GM18951 (cell line): ENCODE results near the gene SPRR2F.
"Not testable (repeated sequence)": the region's sequence is repeated elsewhere in the genome, so short reads cannot be mapped to it uniquely, and the experiment has no call there.

Experiments used
- POLR2A ChIP-seq: IDR thresholded peaks from 4 replicates; pipeline ENCODE4 v1.6.1; 2011; ENCODE audit warnings: mild to moderate bottlenecking; ENCODE audit not compliant: insufficient read length, insufficient read depth; ENCODE audit errors: extremely low read depth
- in situ Hi-C: fragments of 300-500 bp; cut with MboI; formaldehyde crosslinking; loops from one replicate; pipeline ENCODE4 v1.12.0; 2022; ENCODE audit warnings: low sequenced_read_pairs, mixed read lengths, inconsistent platforms; ENCODE audit not compliant: unreplicated experiment

The SPRR2F gene, protein sequence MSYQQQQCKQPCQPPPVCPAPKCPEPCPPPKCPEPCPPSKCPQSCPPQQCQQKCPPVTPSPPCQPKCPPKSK

DNA sequence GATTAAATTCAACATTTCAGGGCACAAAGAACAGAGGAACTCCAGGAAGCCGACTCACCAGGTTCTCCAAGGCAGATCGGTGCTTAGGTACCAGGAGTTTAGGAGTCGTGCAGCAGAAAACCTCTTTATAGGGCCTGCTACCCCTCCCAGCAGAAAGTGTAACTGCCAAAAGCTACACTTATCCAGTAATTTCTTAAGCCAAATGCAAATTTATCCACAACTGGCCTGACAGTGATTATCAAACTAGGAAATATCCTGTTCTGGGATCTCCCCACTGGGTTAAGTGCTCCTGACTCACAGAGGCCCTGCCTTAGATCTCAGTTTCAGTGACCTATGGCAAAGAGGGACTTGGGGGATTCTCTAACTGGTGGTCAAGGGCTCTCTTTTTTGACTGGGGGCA is at the start of gene SPRR2F:
Gene SPRR2F (minus strand): TSS at position 101 of the 400 bp plus-strand sequence. CDS start 783 bp downstream, outside the sequence.
- in situ Hi-C loops = no loop called here
- no peak for TF ChIP-seq POLR2A

DNA sequence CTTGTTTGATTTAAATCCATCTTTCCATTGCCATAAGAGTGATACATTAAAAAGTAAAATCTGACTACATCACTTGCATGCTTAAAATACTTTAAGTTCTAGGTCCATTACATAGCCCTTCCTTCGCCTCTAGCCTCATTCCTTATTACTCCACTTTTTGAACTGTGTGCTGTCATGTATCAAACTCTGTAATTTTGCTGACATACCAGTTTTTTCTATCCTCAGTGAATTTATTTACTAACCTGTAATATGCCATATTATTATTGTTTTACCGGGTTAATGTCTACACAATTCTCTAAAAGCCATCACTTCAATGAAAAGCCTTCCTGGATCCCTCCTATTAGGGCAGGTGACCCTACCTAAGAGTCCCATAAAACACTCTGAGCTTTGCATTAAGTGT is 42.2 kb upstream of the SPRR2F start:
- TF ChIP-seq POLR2A = no peak
- in situ Hi-C loops = no loop called here

DNA sequence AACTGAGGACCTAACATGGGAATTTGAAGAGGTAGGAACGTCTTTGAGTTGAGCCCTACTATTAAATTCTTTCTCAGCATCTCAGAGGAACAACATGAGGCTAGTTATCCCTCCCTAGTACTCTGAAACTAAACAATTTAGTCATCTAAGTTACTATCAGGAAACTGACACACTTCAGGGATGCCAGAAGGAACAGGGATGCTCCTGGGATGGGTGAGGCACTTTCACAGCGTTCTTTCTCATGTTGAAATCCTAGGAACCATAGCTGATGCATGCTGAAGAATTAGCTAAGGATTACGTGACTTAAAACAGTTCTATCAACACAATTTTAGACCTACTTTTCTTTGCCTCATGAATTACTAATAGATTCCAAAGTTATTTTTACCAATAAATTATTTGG is 39.2 kb upstream of the SPRR2F start:
- in situ Hi-C loops = no loop called here
- no peak for TF ChIP-seq POLR2A

DNA sequence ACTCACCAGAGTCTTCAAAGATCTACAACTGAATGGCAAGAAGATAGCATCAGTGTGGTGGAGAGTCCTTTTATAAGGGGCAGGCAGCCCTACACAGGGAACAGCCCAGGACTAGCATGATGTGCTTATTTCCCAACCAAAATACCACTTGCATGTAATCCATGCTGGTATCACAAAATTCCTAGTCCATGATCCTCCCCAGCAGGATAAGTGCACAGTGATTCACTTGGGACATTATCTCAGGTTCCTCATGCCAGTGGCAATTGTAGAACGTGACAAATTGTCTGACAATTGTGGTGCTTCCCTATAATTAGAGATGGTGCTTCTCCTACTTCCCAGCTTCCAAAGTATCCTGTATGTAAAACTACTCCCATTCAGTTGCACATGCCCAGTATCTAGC is 37.5 kb upstream of the SPRR2F start, which contains the start of gene SPRR2G:
Gene SPRR2G (minus strand): TSS at position 45 of the 400 bp plus-strand sequence. CDS start 780 bp downstream, outside the sequence.
- no peak for TF ChIP-seq POLR2A
- in situ Hi-C loops = no loop called here

DNA sequence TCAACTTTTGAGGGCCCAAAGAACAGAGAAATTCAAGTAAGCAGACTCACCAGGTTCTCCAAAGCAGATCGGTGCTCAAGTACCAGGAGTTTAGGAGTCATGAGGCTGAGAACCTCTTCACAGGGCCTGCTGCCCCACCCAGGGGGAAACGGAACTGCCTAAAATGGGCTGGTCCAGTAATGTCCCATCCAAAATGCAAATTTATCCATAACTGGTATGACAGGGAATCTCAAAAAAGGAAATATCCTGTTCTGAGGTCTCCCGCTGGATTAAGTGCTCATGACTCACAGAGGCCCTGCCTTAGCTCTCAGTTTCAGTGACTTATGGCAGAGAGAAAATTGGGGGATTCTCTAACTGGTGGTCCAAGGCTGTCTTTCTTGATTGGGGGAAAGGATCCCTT is 28.1 kb upstream of the SPRR2F start:
- TF ChIP-seq POLR2A = no peak

DNA sequence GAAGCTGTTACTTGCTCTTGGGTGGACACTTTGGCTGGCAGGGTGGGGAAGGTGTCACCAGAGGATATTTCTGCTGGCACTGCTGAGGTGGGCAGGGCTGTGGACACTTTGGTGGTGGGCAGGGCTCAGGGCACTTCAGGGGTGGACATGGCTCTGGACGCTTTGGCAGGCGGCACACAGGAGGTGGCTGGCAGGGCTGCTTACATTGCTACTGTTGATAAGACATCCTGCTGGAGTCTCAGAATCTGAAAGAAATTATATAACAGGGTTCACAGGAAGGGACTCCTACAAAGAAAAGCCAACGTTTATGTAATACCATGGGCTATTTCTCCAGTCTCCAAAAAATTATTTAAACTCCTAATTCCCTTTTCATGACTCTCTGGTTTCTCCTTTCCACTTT is 27.2 kb upstream of the SPRR2F start:
- in situ Hi-C loops = no loop called here
- no peak for TF ChIP-seq POLR2A

More for the DNA sequence above, 28.1 kb upstream of the SPRR2F start:
- in situ Hi-C loops = no loop called here

DNA sequence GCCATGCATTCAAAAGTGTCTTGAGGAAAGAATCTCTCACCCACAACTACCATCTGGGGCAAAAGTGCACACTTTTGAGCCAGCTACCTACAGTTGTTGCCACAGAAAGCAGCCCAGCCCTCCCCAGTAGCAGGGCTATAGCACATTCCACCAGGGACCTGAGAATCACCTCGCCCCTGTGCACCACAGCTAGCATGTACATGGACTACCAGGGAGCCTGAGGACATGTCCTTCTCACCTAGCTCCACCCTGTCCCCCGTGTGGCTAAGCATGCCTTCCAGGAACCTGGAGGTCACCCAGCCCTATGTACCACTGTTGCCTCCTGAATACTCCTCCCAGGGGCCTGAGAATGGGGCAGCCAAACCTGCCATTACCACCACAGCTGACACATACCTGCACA is 20.4 kb upstream of the SPRR2F start:
- TF ChIP-seq POLR2A = no peak

DNA sequence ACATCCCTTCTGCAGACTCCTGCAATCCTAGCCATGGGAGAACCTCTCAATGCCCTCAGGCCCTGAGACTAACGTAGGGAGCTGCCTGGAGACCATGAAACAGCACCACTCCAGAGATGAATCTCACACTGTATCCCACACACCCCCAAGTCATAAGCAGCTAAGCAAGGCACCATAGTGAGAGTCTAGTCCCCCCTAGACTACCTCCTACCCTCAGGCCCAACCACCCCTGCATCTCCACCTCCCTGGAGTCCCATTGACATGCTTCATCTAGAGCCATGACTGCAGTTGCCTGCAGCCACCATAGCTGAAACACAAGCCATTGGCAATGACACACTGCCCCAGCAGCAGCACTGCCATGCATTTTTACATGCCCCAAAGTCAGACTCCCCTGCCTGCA is 20.0 kb upstream of the SPRR2F start:
- in situ Hi-C loops = no loop called here
- TF ChIP-seq POLR2A = no peak

More for the DNA sequence above, 20.4 kb upstream of the SPRR2F start:
- in situ Hi-C loops = no loop called here

DNA sequence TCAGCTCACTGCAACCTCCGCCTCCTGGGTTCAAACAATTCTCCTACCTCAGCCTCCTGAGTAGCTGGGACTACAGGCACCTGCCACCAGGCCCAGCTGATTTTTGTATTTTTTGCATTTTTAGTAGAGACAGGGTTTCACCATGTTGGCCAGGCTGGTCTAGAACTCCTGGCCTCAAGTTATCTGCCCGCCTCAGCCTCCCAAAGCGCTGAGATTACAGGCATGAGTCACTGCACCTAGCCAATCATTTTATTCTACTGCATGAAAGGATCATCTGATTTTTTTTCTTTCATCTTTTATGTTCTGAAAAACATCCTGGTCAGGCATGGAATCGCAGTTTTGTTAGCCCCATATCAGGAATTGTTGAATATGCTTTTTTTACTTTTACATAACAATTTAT is 15.4 kb upstream of the SPRR2F start:
- in situ Hi-C loops = not testable (repeated sequence)

DNA sequence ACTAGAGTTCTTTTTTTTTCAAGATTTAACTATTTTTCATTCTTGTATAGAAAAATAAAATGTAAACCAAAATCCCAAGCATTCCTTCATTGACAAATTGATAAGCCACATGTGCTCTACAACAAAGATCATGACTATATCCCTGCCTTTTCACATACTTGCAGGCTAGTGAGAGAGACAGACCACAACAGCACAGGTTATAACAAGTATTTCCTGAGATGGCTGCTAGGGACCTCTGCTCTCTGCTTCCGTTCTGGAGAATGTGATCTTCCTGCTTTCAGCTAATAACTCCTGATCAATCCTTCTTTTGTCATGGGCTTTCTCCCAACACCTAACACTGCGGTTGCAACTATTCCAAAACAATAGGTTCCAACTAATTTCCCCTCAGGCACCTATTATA is 14.0 kb upstream of the SPRR2F start:
- in situ Hi-C loops = no loop called here
- no peak for TF ChIP-seq POLR2A

DNA sequence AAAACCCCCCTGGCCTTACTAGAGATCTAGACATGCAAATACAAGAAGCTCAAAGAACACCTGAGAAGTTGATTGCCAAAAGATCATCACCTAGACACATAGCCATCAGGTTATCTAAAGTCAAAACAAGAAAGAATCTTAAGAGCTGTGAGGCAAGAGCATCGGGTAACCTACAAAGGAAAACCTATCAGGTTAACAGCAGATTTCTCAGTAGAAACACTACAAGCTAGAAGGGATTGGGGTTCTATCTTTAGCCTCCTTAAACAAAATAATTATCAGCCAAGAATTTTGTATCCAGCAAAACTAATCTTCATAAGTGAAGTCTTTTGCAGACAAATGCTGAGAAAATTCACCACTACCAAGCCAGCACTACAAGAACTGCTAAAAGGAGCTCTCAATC is 12.2 kb upstream of the SPRR2F start:
- in situ Hi-C loops = no loop called here
- TF ChIP-seq POLR2A = no peak

DNA sequence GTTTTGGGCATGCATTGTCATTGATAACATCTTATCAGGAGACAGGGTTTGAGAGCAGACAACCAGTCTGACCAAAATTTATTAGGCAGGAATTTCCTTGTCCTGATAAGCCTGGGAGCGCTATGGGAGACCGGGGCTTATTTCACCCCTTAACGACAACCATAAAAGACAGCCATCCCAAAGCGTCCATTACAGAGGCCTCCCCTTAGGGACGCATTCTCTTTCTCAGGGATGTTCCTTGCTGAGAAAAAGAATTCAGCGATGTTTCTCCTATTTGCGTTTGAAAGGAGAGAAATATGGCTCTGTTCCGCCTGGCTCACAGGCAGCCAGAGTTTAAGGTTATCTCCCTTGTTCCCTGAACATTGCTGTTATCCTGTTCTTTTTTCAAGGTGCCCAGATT is 10.5 kb upstream of the SPRR2F start:
- in situ Hi-C loops = not testable (repeated sequence)

DNA sequence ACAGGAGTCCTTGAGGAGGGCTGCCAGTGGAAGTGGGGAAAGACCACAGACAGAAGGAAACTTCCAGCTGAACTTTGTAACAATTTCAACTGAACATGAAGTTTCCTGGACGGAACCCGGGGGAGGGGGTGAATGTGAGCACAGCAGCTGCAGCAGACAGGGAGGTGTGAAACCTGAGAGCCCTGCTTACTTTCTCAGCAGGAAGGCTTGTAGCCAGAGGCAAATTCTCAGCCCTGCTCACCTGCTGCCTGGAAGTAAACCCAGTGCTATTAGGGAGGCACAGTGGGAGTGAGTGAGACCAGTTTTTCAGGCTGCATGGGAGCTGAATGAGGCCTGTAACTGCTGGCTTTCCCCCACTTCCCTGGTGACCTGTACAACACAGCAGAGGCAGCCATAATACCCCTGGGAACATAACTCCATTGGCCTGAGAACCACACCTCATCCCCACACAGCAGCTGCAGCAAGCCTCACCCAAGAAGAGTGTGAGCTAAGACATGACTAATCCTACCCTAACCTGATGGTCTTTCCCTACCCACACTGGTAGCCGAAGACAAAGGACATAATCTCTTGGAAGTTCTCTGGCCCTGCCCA is 9.6 kb upstream of the SPRR2F start:
- TF ChIP-seq POLR2A = no peak
- in situ Hi-C loops = no loop called here

DNA sequence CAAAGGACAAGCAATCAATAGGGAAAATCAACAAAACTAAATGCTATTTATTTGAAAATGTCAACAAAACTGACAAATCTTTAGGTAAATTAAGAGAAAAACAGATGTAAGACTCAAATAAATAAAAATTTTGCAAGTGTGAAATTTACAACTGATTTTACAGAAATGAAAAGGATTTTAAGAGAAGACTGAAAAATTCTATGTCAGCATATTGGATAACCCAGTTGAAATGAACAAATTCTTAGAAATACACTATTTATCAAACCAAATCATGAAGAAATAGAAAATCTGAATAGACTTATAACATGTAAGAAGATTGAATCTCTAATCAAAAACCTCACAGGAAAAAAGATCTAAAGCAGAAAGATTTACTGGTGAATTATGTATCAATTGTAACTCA is 7.6 kb upstream of the SPRR2F start:
- TF ChIP-seq POLR2A = no peak
- in situ Hi-C loops = no loop called here

DNA sequence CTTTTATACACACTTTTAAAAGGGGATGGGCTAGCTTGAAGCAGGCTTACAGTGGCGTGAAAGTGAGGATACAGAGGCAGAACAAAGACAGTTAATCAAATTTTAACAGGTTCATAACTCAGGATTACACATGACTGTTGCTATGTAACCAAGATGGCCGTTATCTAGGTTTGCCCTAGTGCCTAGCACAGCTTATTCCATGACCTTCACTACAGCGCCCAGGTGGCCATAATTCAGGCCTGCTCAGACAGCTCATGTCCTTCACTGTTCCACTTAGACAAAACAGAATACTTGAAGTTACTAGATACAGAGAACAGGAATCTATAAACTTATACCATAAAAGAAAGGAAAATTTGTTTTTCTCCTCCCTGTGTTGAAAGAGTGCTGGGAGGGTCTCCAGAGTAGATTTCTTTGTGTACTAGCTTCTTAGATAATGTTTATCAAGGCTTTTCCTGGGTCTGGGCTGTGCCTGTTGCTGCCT is 6.2 kb upstream of the SPRR2F start:
- in situ Hi-C loops = no loop called here
- TF ChIP-seq POLR2A = no peak

DNA sequence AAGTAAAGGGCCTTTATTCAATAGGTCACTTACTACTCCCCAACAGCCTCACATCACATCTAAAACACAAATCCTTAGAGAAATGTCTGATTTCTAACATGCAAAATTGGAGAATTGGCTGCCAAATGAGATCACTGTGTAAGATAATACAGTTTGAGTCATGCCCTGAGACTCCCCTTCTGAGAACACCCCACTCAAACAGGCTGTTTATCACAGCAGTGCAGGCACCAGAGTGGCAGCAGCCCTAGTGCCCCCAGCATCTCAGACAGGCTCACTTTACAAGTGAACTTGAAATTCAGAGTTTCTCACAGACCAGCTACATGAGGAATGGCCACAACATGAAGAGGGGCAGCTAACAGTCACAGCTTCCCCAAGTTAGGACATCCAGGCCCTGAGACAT is 1.9 kb upstream of the SPRR2F start:
- in situ Hi-C loops = not testable (repeated sequence)

DNA sequence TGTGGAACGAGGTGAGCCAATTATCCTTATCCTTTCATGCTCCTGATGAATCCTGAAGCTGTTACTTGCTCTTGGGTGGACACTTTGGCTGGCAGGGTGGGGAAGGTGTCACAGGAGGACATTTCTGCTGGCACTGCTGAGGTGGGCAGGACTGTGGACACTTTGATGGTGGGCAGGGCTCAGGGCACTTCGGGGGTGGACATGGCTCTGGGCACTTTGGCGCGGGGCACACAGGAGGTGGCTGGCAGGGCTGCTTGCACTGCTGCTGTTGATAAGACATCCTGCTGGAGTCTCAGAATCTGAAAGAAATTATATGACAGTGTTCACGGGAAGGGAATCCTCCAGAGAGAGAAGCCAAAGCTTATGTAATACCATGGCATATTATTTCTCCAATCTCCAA is 862 bp downstream of the SPRR2F start:
- in situ Hi-C loops = not testable (repeated sequence)
